ENCODE data around the gene KCNH8.
"Not testable (repeated sequence)": the region's sequence is repeated elsewhere in the genome, so short reads cannot be mapped to it uniquely, and the experiment has no call there.

KCNH8 gene

GRCh38 chr3:19229086-19229485 lies 80.8 kb downstream of the KCNH8 start:
- no peak overlapping the region for H3K4me3 ChIP-seq (ENCODE audit: low read depth, low read length)
- in situ Hi-C loops (cut with HindIII; ENCODE audit: low sequenced_read_pairs): no loop called here
- DNase-seq (ENCODE audit: low read depth): no peak
- no peak for TF ChIP-seq CTCF (IDR thresholded peaks at IDR 0.05; ENCODE audit: low read depth, low read length, missing control alignments)

- DNase-seq (ENCODE audit: low read depth); in situ Hi-C loops (cut with HindIII; ENCODE audit: low sequenced_read_pairs); H3K4me3 ChIP-seq (ENCODE audit: low read depth, low read length): not testable (repeated sequence)
These were observed 81.6 kb downstream of the KCNH8 start for GRCh38 chr3:19229881-19230280.

- no peak for TF ChIP-seq CTCF (IDR thresholded peaks at IDR 0.05; ENCODE audit: low read depth, low read length, missing control alignments)
- in situ Hi-C loops (cut with HindIII; ENCODE audit: low sequenced_read_pairs): no loop called here
- H3K4me3 ChIP-seq (ENCODE audit: low read depth, low read length): no peak overlapping the region
- DNase-seq (ENCODE audit: low read depth): no peak
These were observed 83.6 kb downstream of the KCNH8 start for GRCh38 chr3:19231792-19232461.

GRCh38 chr3:19232566-19232965 lies 84.3 kb downstream of the KCNH8 start:
- in situ Hi-C loops (cut with HindIII; ENCODE audit: low sequenced_read_pairs): no loop called here
- TF ChIP-seq CTCF (IDR thresholded peaks at IDR 0.05; ENCODE audit: low read depth, low read length, missing control alignments): no peak
- no peak for DNase-seq (ENCODE audit: low read depth)
- H3K4me3 ChIP-seq (ENCODE audit: low read depth, low read length): no peak overlapping the region

- DNase-seq (ENCODE audit: low read depth); H3K4me3 ChIP-seq (ENCODE audit: low read depth, low read length); in situ Hi-C loops (cut with HindIII; ENCODE audit: low sequenced_read_pairs): not testable (repeated sequence)
These were observed 85.8 kb downstream of the KCNH8 start for GRCh38 chr3:19233882-19234784.

GRCh38 chr3:19248143-19248542 lies 99.8 kb downstream of the KCNH8 start:
- no peak for DNase-seq (ENCODE audit: low read depth)
- in situ Hi-C loops (cut with HindIII; ENCODE audit: low sequenced_read_pairs): no loop called here
- H3K4me3 ChIP-seq (ENCODE audit: low read depth, low read length): no peak overlapping the region
- no peak for TF ChIP-seq CTCF (IDR thresholded peaks at IDR 0.05; ENCODE audit: low read depth, low read length, missing control alignments)

GRCh38 chr3:19248767-19249166 lies 100.5 kb downstream of the KCNH8 start:
- in situ Hi-C loops (cut with HindIII; ENCODE audit: low sequenced_read_pairs): no loop called here
- no peak for TF ChIP-seq CTCF (IDR thresholded peaks at IDR 0.05; ENCODE audit: low read depth, low read length, missing control alignments)
- no peak for DNase-seq (ENCODE audit: low read depth)
- no peak overlapping the region for H3K4me3 ChIP-seq (ENCODE audit: low read depth, low read length)

All from astrocyte of the cerebellum (primary cell).